ENCODE measurements around the gene SF3B3.

Gene SF3B3

DNA sequence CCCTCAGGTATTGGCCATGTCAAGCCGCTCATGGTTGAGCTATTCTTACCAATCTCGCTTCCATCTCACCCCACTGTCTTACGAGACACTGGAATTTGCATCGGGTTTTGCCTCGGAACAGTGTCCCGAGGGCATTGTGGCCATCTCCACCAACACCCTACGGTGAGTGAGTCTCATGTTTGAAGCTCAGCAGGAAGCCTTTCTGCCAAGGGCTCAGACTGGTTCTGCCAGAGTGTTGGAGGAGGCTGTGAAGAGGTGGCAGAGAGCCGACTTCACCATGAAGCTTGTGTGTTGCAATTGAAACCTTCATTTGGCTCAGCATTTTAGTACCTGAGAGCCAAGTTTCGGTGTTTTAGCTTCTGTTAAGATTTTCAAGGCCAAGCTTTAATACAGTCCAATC lies 38.0 kb downstream of the SF3B3 start:
- in situ Hi-C loops (cut with MboI; ENCODE audit: low sequenced_read_pairs): no loop called here

DNA sequence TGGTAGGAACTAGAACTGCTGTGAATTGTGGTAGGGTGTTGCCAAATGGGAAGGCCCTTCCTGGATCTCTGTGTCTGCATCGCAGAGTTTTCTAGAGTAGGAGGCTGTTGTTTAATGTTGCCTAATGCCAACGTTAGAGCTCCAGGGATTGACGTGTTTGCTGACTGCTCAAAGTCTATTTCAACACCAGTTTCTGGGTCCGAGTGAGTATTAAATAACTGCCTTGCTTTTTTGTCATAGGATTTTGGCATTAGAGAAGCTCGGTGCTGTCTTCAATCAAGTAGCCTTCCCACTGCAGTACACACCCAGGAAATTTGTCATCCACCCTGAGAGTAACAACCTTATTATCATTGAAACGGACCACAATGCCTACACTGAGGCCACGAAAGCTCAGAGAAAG lies 40.0 kb downstream of the SF3B3 start:
- in situ Hi-C loops (cut with MboI; ENCODE audit: low sequenced_read_pairs): no loop called here

DNA sequence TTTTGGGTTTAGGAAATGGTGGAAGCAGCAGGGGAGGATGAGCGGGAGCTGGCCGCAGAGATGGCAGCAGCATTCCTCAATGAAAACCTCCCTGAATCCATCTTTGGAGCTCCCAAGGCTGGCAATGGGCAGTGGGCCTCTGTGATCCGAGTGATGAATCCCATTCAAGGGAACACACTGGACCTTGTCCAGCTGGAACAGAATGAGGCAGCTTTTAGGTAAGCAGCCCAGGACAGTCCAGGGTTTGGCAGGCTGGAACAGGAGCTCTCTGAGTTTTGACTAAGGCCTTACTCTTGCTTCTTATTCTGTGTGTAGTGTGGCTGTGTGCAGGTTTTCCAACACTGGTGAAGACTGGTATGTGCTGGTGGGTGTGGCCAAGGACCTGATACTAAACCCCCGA lies 41.4 kb downstream of the SF3B3 start:
- in situ Hi-C loops (cut with MboI; ENCODE audit: low sequenced_read_pairs): no loop called here

DNA sequence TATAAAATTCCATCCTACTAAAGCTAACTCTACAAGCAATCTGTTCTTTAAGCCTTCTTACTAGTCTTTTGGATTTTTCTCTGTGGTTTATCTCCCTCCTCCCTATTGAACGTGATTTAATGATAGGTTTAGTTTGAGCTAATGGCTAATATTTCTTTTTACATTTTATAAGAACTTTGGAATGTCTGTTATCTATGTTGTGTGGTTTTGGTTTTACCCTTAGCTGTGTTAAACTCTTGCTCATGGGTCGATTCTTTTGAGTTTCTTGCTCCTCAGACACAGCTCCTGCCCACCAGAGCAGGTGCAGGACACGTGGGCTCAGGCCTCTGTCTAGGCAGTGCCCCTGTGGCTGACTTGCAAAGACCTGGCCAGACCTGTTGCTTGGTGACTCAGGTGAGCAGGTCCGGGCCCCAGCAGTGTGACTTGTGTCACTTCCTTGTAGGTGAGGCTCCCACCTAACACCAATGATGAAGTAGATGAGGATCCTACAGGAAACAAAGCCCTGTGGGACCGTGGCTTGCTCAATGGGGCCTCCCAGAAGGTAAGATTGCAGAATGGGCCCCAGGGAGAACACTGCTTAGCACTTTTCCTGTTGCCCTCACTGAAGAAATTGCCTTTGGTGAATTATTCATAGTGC lies 45.1 kb downstream of the SF3B3 start:
- in situ Hi-C loops (cut with MboI; ENCODE audit: low sequenced_read_pairs): no loop called here

DNA sequence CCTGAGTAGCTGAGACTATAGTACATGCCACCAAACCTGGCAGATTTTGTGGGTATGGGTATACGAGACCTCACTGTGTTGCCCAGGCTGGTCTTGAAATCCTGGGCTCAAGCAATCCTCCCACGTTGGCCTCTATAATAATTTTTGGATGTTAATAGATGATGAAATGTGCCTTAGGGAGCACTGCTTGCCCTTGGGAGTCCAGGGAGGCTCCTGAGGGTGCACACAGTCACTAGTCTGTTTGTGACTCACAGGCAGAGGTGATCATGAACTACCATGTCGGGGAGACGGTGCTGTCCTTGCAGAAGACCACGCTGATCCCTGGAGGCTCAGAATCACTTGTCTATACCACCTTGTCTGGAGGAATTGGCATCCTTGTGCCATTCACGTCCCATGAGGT lies 46.1 kb downstream of the SF3B3 start:
- in situ Hi-C loops (cut with MboI; ENCODE audit: low sequenced_read_pairs): no loop called here

DNA sequence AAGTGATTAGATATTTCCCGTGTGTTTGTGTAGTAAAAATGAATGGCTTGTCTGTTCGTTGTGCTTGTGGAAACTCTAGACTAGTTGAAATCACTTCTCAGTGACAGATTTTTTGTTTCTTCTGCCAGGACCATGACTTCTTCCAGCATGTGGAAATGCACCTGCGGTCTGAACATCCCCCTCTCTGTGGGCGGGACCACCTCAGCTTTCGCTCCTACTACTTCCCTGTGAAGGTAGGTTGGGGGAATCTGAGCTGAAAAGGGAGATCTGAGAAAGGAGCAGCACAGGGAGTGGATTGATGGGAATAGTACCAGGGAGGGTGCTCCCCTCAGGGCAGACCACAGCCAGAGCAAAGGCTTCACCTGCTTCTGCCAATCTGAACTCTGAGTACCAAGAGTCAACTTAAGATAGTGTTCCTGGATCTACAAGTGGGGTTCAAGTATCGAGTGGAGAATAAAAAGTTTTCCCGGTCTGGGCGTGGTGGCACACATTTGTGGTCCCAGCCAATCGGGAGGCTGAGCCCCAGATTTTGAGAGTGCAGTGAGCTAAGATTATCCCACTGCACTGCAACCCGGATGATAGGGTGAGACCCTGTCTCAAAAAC lies 47.5 kb downstream of the SF3B3 start:
- in situ Hi-C loops (cut with MboI; ENCODE audit: low sequenced_read_pairs): no loop called here

DNA sequence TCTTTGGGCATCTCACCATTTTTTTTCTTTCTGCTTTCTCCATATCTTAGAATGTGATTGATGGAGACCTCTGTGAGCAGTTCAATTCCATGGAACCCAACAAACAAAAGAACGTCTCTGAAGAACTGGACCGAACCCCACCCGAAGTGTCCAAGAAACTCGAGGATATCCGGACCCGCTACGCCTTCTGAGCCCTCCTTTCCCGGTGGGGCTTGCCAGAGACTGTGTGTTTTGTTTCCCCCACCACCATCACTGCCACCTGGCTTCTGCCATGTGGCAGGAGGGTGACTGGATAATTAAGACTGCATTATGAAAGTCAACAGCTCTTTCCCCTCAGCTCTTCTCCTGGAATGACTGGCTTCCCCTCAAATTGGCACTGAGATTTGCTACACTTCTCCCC lies 48.0 kb downstream of the SF3B3 start:
- in situ Hi-C loops (cut with MboI; ENCODE audit: low sequenced_read_pairs): no loop called here

DNA sequence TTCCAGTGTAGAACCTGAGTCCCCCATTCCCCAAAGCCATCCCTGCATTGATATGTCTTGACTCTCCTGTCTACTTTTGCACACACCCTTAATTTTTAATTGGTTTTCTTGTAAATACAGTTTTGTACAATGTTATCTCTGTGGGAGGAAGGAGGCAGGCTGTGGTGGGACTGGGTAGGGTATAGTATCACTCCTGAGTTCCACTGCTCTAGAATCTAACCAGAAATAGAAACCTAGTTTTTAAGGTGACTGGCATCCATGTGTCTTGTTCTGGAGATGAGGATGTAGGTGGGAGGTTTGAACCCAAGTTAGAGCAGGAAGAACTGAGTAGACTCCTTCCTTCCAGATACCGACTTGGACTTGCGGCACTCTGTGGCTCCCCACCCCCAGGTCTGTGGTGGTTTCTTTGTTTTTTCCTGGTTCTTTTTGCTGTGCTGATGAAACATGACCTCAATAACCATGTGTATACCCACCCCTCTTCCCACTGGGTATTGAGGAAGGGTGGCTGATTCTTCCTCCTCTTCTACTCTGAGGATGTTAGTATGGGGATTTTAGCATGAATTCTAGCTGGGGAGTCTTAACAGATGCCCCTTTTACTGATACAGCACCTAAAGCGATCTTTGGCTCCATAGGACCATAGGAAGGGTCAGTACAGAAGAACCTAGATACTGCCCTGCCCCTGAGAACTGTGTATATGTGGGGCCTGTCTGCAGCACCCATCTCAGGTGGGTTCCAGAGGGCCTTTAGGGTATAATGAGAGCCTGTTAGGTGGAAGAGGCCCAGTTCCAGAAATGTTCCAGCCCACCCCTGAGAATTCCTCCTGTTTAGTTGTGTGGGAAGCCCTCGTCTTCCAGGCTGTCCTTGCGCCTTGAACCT lies 48.7 kb downstream of the SF3B3 start:
- in situ Hi-C loops (cut with MboI; ENCODE audit: low sequenced_read_pairs): no loop called here

DNA sequence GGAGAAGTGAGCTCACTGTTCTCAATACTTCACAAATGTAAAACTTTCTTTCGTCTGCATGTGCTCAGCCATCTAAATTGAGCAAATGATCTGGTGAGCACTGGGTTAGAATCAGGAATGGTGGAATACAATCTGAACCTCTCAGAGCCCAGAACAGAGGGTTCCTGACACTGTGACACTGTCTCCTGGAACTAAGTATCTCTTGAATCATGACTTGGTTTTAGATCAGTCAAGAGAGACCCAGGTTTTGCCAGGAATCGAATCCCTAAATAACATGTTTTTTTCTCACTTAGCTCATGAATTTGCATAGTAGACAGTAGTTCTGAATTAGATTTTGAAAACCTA lies 49.3 kb downstream of the SF3B3 start:
- in situ Hi-C loops (cut with MboI; ENCODE audit: low sequenced_read_pairs): no loop called here

DNA sequence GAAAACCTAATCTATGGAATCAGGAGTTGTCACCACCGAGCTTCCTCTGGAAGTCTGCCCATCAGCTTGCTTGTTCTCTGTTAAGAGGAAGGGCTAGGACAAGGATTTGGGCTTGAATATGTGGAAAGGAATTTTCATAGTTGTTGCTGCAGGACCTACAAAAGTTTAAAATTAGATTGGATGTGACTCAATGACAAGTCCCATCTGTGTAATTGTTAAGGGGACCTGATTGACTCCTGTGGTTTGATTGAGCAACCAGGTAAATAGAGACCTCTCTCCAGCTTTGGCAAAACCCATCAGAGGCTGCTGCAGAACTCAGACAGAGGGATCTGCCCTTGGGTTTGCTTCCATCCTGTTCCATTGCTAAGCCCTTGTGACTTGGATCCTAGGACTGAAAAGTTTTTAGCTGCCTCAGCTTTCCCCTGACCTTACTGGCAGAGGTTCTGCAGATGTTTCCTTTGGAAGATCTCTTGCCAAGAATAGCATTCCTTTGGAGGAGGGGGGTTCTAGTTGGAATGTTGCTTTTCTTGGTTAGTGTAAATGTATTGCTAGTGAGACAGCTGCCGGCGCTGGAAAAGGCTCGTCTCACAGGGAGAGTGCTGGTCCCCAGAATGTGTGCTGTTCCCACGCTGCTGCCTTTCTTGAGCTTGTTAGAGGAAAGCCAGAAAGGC lies 50.0 kb downstream of the SF3B3 start:
- in situ Hi-C loops (cut with MboI; ENCODE audit: low sequenced_read_pairs): no loop called here

DNA sequence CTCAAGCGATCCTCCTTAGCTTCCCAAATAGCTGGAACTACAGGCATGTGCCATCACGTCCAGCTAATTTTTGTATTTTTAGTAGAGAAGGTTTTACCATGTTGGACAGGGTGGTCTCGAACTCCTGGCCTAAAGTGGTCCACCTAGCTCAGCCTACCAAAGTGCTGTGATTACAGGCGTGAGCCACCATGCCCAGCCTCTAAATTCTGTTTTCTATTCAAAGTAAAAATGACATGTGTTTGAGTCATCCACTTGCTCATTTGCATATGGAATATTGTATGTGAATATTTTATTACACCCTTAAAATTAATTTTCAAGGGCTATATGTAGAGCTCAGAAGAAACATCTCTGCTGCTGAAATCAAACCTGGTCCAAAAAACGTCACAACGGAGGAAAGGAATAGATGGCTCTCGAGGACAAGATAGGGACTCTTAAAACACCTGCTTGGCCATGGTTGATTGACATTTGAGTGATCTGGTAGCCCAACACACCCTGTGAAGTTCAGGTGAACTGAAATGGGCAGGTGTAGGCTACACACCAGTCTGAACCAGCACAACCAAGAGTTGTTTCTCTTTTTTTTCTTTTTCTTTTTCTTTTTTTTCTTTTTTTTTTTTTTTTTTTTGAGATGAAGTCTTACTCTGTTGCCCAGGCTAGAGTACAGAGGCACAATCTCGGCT lies 51.1 kb downstream of the SF3B3 start:
- in situ Hi-C loops (cut with MboI; ENCODE audit: low sequenced_read_pairs): no loop called here

DNA sequence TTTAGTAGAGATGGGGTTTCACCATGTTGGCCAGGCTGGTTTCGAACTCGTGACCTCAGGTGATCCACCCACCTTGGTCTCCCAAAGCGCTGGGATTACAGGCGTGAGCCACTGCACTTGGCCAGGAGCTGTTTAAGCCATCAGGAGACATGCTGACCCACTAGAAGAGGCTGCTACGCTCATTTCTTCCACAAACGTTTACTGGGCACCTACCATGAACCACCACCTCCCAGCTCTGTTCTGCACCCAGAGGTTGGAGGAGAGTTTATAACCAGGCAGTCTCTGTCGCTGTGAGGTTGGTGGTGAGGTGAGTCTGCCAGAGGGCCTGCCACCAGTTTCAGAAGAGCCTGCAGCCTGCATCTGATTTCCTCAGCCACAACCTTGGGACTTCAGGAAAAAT lies 51.8 kb downstream of the SF3B3 start:
- in situ Hi-C loops (cut with MboI; ENCODE audit: low sequenced_read_pairs): no loop called here

DNA sequence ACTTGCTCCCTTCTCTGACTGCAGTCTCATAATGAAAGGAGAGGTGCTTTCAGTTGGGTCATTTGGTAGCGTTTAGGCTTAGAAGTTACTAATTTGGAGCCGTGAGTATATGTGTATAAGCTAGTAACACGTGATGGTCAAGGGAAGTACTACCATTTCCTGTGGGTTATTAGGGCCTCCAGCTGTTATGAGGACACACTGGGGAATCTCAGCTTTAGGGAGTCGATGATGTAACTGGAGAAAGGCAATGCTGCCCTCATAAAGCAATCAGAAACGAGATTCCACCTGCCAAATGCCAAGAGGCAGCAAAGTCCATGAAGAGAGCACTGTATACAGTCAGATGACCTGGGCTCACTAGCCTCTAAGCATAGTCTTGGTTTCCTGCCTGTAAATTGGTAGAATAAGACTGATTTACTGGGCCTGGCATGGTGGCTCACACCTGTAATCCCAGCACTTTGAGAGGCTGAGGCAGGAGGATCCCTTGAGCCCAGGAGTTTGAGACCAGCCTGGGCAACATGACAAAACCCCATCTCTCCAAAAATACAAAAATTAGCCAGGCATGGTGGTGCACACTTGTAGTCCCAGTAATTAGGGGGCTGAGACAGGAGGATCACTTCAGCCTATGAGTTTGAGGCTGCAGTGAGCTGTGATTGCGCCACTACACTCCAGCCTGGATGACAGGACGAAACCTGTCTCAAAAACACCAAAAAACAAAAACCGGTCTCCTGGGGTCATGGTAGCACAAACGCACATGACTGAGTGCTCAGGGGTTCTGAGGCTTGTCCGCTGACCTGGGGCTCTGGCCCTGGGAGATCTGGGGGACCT lies 53.0 kb downstream of the SF3B3 start:
- in situ Hi-C loops (cut with MboI; ENCODE audit: low sequenced_read_pairs): no loop called here

DNA sequence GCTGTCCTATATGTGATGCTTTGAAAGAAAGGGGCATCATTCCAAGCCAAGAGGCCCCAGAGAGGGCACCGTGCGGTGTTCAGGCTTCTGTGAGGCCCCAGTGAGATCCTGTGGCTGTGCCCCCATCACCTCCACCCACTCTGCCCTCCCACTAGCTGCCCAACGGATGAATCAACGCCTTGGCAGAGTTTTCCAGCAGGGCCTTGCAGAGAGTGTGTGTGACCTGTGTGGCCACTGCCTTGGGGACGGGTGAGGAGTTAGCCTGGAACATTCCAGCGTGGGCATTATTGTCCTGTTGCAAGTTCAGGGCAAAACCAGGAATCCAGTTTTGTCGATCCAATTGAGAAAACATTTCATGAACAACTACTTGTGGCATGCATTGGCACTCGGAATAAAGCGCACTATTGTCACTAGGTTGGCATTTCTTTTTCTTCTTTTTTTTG lies 53.7 kb downstream of the SF3B3 start:
- in situ Hi-C loops (cut with MboI; ENCODE audit: low sequenced_read_pairs): no loop called here

DNA sequence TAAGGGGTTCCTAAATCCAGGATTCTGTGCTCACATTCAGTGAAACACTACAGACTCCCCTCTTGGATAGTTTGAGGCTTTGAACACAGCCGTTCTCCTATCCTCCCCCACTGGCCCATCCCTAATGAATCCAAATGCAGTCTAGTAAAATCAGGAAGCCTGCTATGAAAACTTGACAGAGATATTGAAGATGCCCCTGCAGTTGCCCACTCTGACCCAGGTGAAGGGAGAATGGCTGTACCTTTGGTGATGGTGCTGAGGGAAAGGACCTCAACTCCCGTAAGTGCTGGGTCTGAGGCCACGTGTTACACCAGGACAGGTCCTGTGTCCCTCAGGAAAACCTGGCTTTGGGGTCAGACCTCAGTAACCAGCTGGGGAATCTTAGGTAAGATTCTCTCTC lies 54.4 kb downstream of the SF3B3 start:
- in situ Hi-C loops (cut with MboI; ENCODE audit: low sequenced_read_pairs): no loop called here

DNA sequence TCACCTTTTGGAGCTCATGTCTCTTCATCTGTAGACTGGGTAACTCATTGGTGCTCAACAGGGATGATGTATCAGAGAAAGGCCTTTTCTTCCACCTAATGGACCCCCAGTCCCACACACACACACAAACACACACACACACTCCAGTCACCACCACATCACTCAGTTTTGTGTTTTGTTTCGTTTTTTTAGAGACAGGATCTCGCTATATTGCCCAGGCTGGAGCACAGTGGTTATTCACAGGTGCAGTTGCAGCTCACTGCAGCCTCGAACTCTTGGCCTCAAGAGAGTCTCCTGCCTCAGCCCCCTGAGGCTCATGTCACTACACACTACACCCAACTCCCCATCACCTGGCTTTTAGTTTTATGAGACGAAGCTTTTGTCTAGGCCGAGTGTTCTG lies 55.6 kb downstream of the SF3B3 start:
- in situ Hi-C loops (cut with MboI; ENCODE audit: low sequenced_read_pairs): no loop called here

DNA sequence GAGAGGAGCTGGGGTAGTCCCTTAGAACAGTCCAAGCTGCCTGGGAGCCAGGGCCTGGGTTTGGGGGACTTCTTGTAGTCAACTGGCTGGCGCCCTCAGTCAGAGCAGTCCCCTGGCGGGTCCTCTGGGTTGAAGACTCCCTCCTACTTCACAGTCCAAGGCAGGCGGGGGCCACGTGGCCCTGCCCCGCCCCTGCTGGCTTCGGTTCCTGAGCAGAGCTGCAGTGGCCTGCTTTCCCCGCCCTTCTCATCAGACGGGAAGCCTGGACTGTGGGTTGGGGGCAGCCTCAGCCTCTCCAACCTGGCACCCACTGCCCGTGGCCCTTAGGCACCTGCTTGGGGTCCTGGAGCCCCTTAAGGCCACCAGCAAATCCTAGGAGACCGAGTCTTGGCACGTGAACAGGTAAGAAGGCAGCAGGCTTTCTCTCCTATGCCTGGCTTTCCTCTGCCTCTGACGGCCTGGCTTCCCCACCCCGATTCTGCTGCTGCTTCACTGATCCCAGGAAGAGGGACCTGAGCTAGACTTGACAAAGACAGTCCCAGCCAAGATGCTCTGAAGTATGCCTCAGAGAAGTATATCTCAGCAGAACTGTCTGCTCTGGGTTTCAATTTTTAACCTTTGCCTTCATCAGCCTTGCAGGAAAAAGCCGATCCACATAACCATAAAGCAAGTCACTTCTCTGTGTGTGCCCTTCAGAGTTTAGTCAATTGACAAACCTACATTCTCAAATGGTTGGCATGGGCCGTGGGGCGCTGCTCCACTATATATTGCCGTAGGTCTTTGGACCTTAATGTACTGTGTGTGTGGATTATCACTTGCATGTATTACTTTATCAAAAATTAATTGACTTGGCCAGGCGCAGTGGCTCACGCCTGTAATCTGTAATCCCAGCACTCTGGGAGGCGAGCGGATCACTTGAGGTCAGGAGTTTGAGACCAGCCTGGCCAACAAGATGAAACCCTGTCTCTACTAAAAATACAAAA lies 56.3 kb downstream of the SF3B3 start:
- in situ Hi-C loops (cut with MboI; ENCODE audit: low sequenced_read_pairs): no loop called here

DNA sequence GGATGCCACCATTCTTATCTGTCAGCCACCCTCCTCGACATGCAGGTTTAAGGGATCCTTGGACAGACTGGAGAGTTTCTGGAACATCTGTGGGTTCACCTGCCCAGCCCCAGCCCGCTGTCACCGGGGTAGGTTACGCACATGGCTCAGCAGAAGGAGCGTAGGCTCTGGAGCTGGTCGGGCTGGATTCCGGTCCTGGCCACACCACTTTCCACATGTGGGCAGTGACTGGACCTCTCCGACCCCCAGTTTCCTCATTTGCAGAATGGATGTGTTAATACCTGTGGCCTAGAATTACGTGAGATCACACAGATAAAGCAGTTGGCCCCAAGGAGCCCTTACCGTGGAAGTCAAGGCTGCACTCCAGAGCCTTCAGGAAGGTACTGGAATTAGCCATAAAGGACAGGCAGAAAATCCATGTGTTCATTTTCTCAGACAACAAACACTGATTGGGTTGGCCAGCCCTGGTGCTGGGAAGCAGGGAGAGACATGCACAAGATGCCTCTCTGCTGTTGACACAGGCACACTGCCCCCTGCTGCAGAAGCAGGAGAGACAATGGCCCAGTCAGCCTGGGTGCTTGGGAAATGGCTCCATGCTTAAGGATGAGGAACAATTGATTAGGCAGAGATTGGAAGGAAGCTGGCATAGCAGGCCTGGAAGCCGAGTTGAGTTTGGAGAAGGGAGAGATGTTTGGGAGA lies 58.8 kb downstream of the SF3B3 start:
- in situ Hi-C loops (cut with MboI; ENCODE audit: low sequenced_read_pairs): no loop called here
